ENCODE measurements around the gene AGPAT3.

- TF ChIP-seq CTCF (IDR thresholded peaks at IDR 0.05) (no peak), POLR2AphosphoS5 (IDR thresholded peaks at IDR 0.05) (no peak), POLR2A (IDR thresholded peaks at IDR 0.05; ENCODE audit: low read depth) (no peak), EP300 (IDR thresholded peaks at IDR 0.05) (no peak)
Observed at GRCh38 chr21:43877936-43878575, 13.0 kb downstream of the AGPAT3 start.

All from esophagus muscularis mucosa (tissue), 4 donors.